Astrocyte of the cerebellum (primary cell): ENCODE results near the gene HOMER1.
"Not testable (repeated sequence)": the region's sequence is repeated elsewhere in the genome, so short reads cannot be mapped to it uniquely, and the experiment has no call there.

Experiments
- DNase-seq: peaks from one replicate; pipeline ENCODE4 v3.0.0-alpha.2; 2011; ENCODE audit warnings: low read depth
- H3K4me3 ChIP-seq: 2 replicates; pipeline ENCODE4 v1.5.1; 2011; ENCODE audit warnings: mild to moderate bottlenecking, low read depth, low read length, moderate library complexity
- CTCF ChIP-seq: IDR thresholded peaks from 2 replicates; pipeline ENCODE4 v1.5.1; 2012; ENCODE audit warnings: low read length, low read depth, moderate library complexity, mild to moderate bottlenecking; ENCODE audit errors: missing control alignments
- in situ Hi-C: cut with HindIII; loops from 2 replicates; pipeline ENCODE4 v1.10.0; 2017; ENCODE audit warnings: low sequenced_read_pairs

Gene HOMER1

GRCh38 chr5:79399046-79399445 lies 114.9 kb downstream of the HOMER1 start:
- H3K4me3 ChIP-seq = no peak overlapping the region
- in situ Hi-C loops = no loop called here
- no peak for DNase-seq
- no peak for TF ChIP-seq CTCF

GRCh38 chr5:79397080-79397479 lies 116.9 kb downstream of the HOMER1 start:
- H3K4me3 ChIP-seq = no peak overlapping the region
- no peak for TF ChIP-seq CTCF
- in situ Hi-C loops = no loop called here
- DNase-seq = no peak

GRCh38 chr5:79396265-79396664 lies 117.7 kb downstream of the HOMER1 start:
- no peak for DNase-seq
- TF ChIP-seq CTCF = no peak
- in situ Hi-C loops = no loop called here
- H3K4me3 ChIP-seq = no peak overlapping the region

GRCh38 chr5:79395296-79395695 lies 118.6 kb downstream of the HOMER1 start:
- DNase-seq = no peak

GRCh38 chr5:79392776-79393175 lies 121.2 kb downstream of the HOMER1 start:
- no peak overlapping the region for H3K4me3 ChIP-seq
- no peak for TF ChIP-seq CTCF
- in situ Hi-C loops = no loop called here

More at GRCh38 chr5:79395296-79395695, 118.6 kb downstream of the HOMER1 start:
- in situ Hi-C loops = no loop called here
- H3K4me3 ChIP-seq = no peak overlapping the region
- TF ChIP-seq CTCF = no peak

GRCh38 chr5:79386679-79387078 lies 127.3 kb downstream of the HOMER1 start:
- no peak overlapping the region for H3K4me3 ChIP-seq
- no peak for DNase-seq
- in situ Hi-C loops = no loop called here
- no peak for TF ChIP-seq CTCF

More at GRCh38 chr5:79392776-79393175, 121.2 kb downstream of the HOMER1 start:
- DNase-seq = no peak

- in situ Hi-C loops, H3K4me3 ChIP-seq, DNase-seq: not testable (repeated sequence)
Measured at GRCh38 chr5:79385126-79385525, 128.8 kb downstream of the HOMER1 start.
